Activated gamma-delta T cell treated with anti-CD3 and anti-CD28 coated beads, Interleukin-2, amount 50 U/mL, for 16 hours (primary cell): ENCODE results near the gene RPGRIP1L.

ENCODE experiments used
- DNase-seq: peaks from one replicate; pipeline ENCODE4 v3.0.0-alpha.2; 2020; ENCODE audit warnings: low read depth

Gene RPGRIP1L

DNA sequence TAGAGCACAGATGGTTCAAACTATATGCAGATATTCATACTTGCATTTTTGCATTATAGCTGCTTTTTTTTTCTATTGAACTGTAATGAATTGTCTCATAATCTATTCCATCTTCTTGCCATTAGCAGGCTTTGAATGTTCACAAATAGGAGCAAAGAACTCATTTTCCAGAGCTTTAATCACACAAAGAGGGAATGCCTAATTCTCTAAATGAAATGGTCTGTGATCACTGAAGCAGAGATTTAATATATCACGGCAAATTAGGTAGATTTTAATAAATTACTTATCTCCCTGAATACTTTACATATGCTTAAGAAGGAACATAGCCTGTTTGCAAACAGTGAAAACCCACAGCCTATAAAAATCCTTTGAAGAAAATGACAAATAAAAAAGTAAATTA, 103.0 kb downstream of the RPGRIP1L start:
- no peak for DNase-seq

DNA sequence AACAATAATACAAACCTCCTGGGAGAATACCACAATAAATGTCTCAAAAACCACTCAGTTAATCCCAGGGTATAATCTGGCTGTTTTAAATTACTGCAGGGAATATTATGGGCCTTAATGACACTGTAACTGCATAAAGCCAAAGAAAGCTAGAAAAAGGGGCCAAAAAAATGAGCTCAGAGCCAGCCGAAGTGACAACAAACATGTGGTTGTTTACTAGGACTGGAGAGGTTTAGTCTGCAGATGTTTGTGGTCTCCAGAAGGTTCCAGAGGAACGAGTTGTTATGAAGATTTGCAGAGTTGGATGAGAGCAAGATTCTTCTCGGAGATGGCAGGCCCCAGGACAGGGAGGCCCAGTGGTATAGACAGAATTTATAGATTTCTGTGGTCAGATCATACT, 103.5 kb downstream of the RPGRIP1L start:
- no peak for DNase-seq

DNA sequence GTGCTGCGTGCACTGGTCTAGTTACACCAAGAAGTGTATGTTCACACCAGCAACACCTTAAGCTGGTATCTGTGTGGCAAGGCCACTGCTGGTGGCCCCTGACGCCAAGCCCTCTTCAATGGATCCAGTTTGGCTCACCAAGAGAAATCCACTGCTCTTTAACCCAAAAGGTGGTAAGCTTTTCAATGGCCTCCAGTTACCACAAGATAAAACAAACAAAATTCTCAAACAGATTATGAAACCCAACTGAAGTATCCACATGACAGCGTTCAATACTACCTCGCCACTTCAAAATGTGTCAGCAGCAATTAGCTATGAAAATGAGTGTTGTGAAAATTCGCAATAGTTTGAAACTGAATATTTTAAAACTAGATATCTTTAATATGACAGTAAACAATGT, 104.1 kb downstream of the RPGRIP1L start:
- DNase-seq, result no peak

DNA sequence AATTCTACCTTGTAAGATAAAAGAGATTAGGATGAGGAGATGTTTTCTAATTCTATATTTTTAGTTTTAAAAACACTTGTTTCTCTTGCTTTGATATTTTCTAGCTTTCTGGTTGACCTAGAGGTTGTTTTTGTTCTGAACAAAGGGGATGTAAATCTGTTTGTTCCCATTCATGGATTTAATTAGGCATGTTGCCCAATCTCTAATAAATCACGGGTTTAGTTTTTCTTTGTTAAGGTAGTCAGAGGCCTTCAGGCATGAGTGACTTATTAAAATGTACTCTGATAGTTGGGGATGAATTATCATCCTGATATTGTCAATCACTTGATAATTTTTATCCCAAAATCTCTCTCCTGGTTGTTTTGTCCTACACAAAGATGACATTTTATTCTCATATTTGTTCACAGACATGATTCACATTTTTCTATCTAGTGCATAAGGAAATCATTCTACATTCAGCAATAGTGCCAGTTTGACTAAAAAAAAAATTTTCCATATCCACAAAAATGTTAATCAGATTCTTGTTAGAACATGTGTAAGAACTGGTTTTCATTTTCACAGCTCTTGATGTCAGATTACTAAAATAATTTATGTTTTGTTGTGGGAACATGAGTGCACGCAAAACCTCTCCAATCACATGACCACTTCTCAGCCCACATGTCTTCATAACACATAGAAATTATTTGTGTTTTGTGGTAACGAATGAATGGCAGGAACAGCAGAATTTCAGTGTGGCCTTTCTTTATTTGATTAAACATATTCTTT, 105.0 kb downstream of the RPGRIP1L start:
- DNase-seq, result no peak

DNA sequence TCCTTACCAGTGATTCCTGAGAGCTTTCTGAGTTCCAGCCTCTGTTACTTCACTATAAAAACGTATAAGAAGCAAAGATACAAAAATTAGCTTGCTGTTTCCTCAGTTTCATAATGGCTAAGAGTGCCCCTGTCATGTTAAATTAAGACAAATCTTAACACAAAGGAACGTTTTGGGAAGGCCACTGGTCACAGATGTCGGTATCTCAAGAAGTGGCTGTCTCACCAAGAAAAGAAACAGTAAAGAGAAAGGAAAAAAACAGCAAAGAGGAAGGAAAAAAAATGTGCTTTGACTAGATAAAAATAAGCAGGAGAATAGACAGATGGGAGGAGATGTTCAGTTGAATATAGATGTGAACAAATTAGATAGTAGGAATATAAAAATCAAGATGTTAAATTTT, 105.9 kb downstream of the RPGRIP1L start:
- no peak for DNase-seq

DNA sequence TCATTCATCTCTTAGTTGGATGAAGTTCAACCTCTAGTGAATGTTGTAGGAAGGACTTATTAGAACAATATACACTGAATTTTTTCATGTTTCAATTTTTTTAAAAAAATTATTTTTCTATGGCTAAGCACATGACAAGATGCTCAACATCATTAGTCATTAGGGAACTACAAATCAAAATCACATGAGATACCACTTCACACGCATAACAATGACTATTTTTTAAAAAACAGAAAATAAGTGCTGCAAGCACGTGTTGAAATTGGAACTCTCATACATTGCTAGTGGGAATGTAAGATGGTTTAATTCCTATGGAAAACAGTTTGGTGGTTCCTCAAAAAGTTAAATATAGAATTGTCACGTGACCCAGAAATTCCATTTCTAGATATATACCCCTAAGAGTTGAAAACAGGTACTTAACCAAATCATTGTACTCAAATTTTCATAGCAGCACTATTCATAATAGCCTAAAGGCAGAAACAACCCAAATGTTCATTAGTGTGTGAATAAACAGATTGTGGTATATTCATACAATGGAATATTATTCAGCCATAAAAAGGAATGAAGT, 115.5 kb downstream of the RPGRIP1L start:
- DNase-seq, result no peak

DNA sequence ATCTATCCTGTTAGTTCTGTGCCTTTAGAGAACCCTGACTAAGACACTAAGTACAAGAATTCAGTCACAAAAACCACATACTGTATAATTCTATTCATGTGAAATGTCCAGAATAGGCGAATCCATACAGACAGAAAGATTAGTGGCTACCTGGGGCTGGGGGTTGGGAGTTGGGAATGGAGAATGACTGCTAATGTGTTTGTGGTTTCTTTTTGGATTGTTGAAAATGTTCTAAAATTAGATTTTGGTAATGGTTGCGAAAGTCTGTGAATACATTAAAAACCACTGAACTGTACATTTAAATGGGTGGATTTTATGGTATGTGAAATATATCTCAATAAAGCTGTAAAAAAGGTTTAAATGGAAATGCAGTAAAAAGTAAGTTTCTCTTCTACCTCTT, 120.3 kb downstream of the RPGRIP1L start:
- DNase-seq, result no peak

DNA sequence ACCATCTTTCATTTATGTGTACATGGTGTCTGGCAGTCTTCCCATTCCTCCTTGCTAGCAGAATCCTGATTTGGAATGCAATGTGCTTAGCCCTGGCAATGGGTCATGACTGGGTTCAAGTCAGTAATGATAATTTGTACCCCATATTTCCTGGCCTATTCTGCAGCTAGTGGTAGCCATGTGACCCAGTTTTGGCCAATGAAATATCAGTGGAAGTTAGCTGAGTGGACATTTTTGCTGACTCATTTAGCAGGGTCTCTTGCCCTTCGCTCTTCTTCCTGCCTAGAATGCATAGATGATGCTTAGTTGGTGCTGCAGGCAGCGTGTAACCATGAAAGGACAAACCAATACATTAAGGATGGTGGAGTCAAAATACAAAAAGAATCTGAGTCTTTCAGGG, 121.9 kb downstream of the RPGRIP1L start:
- DNase-seq, result no peak

DNA sequence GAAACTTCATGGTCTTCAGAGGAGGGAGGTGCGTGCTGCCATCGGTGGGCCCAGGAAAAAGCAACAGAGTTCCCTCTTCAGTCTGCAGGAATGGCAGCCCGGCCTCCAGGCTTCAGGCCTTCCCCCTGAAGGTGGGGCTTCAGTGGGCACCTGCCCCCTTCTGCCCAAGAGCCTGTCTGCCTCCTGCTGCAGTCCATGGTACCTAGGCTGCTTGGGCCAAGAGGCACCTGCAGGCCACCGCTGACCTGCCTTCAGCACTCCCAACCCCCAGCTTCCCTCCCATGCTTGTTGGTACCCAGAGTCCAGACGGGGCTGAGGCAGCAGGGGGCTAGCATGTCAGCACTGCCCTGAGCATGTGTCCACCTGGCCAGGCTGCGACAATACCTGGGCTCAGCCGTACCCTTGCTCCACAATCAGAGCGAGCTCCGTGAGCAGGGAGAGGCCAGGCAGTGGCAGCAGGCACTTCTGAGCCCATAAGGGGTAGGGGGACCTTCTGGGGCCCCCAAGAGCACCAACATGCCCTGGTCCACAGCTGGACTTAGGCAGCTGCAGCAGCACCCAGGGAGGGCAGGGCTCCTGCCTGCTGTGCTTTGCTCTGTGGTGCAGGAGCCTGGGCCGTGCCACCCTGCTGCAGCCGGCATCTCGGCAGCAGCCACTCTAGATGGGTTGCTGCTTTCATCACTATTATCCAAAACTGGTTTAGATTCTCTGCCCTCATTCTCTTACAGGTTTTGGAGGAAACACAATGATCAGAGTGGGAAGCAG, 123.4 kb downstream of the RPGRIP1L start:
- DNase-seq, result no peak

DNA sequence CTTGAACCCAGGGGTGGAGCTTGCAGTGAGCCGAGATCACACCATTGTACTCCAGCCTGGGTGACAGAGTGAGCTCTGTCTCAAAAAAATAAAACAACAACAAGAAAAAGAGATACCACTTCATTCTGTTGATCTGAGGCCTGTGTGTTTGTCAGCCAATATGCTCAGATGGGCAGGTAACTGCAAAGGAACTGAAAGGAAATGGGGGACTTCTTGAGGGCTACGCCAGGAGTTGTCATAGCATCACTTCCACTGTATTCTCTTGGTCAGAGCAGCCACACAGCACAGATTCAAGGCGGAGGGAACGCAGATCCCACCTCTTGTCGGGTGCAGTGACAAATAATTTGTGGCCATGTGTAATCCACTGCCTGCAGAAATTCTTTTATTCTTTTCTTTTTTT, 126.8 kb downstream of the RPGRIP1L start:
- no peak for DNase-seq

DNA sequence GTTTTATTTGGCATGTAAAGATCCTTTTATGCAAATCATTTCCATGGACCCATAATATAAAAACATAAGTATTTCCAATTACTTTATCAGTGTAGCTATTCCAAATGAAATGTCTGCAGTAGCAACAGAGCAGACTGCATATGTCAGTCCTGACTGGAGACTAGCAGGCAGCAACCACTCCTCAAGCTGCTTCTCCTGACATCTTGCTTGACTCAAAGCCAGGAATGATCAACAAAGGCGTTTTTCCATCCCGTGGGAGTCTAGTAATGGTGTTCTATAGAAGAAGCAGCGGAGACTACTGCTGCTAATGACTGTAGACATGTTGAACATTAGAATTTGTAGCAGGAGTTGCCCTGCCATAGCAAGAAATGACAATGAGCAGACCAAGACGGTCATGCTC, 127.4 kb downstream of the RPGRIP1L start:
- DNase-seq, result no peak

DNA sequence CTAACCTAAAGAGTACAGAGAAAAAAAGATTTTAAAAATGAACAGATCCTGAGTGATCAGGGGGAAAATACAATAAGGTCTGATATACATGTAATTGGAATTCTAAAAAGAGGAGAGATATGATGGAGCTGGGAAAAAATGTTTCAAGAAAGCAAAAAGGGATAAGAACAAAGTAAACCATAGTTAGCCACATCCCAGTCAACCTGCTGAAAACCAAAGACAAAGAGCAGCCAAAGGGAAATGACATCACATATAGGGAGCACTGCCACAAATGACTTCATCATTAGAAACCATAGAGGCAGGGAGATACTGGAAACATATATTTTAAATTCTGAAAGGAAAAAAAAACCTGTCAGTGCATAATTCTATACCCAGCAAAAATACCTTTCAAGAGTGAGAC, 131.9 kb downstream of the RPGRIP1L start:
- DNase-seq, result no peak

DNA sequence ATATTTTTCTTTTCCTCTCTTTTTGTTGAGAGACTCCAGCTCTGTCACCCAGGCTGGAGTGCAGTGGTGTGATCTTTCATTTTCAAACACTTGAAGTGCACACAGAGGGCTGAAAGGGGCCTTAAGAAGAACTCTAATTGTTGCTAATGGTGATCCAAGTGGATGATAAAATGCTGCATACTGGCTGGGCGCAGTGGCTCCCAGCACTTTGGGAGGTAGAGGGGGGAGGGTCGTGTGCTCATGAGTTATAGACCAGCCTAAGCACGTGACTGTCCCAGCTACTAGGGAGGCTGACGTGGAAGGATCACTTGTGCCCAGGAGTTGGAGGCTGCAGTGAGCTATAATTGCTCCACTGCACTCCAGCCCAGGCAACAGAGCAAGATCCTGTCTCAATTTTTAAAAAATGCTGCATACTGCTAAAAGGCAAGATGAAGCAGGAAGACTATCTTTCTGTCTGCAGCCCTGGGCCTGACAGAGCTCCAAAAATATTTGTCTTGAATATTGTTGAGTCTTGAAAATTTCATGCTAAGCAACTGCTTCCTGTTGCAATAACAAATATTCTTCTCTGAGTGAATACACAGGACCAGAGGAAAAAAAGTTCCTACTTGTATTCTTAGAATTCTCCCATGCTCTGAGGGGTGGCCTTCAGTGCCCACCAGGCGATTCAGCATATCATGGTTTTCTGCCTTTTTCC, 137.0 kb downstream of the RPGRIP1L start:
- DNase-seq, result no peak

DNA sequence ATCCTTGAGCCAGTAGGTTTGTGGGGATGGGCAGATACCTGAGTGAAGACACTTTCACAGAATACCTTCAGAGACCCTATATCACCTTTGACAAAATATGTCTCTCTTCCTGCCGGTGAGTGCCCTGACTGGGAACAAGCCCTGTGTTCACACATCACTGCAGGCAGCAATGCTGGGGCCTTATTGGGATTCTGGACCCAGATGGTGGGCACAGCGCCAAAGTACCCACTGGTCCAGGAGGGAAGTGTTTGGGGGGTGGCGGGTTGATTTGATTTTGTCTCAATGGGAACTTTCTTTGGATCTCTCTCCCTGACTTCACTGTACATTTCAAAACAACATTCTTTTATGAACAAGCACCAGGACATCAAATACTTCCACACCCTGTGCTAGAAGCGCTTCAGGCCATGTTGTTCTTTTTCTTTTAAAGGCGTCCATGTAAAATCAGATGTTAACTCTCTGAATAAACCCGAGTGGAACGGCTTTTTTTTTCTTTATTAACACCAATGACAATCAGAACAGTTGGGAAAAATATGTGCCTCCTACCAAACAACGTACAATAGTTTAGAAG, 138.3 kb downstream of the RPGRIP1L start:
- no peak for DNase-seq

DNA sequence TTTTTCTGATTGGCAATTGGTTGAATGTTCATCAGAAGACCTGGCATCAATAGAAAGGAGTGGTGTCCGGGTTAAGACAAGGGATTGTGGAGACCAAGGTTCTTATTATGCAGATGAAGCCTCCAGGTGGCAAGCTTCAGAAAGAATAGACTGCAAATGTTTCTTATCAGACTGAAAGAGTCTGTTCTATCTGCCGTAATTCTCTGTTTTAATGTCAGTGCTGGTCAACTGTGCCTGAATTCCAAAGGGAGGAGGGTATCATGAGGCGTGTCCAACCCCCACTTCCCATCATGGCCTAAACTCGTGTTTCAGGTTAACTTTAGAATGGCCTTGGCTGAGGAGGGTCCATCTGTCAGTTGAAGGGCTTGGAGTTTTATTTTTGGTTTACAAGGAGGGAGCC, 140.2 kb downstream of the RPGRIP1L start:
- no peak for DNase-seq

DNA sequence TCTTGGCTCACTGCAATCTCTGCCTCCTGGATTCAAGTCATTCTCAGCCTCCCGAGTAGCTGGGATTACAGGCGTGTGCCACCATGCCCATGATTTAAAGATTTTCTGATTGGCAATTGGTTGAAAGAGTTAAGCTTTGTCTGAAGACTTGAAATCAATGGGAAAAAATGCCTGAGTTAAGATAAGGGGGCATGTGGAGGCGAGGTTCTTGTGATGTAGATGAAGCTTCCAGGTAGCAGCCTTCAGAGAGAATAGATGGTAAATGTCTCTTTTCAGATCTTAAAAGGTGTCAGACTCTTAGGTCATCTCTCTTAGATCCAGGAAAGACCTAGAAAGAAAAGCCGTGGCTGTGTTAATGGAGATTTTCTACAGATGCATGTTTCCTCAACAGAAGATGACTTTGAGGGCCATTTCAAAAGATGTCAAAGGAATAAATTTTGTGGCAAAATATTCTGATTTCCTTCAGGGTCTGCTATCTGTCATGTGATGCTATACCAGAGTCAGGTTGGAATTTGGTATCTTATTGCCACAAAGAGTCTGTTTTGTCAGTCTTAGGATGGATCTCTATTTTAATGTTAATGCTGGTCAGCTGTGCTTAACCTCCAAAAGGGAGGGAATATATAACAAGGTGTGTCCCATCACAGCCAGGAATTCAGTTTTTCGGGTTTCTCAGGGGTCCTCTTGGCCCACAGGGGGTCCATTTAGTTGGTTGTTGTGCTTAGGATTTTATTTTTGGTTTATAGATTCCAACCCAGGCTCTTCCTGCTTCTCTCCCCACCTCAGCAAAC, 142.4 kb downstream of the RPGRIP1L start:
- no peak for DNase-seq

DNA sequence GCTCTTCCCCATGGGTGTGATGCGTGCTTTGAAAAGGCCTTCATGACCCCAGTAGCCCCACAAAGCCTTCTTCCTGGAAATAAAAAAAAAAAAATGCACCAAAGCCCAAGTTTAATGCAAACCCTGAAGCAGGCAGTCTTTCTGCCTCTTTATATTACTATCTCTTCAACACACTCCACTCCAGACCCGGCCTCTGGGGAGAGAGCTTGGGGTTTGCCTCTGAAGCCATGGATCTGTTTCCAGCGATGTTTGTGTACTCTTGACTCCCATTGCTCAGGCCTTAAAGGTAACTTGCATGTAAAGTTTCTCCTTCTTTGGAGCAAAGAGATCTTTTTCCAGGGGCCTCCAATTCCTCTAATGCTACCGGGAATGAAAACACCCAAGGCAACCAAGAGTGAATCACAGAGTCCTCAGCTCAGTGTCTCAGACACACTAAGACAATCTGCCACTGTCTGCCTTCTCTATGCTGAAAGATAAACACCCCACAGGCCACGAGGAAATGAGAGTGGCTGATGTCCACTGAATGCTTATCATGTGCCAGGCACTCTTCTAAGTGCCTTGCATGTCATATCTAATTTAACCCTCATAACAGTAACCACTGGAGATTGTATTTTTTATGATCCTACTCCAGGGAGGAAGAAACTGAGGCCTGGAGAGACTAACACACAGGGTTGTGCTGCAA, 144.2 kb downstream of the RPGRIP1L start:
- no peak for DNase-seq

DNA sequence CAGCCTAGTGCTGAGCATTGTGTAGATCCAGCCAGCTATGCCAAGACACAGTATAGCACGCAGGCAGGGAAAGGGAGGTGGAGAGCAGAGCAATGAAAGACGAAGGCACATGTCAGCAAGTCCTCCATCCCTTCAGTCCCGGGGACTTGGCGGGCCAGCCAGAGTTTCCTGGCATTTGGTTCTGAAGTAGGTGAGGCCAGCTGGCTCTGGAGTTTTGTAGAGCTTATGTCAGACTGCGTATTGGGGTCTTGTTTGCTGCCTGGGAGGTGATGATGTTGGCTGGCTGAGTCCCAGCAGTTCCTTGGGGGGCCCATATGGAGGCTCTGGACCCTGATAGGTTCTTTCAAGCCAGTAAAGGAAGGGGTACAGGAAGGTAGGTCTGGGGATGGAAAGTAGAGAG, 144.9 kb downstream of the RPGRIP1L start:
- DNase-seq, result no peak

DNA sequence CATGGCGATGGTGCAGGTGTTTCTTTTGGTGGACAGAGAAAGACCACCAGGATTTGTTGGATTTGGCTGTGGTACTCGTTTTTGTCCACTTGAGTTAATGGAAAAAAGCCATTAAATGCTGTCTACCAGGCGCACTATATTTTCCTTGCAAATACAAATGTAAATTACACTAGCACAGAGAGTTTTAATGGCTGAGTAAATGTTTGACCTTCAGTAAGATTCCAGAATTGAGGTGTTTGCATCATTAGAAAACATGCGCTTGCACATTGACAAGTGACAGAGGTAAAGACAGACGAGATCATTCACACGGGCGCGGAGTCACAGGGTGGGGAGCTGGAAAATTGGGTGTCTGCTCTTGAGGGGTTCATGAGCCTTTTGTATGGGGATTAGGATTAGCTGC, 147.1 kb downstream of the RPGRIP1L start:
- DNase-seq, result no peak

DNA sequence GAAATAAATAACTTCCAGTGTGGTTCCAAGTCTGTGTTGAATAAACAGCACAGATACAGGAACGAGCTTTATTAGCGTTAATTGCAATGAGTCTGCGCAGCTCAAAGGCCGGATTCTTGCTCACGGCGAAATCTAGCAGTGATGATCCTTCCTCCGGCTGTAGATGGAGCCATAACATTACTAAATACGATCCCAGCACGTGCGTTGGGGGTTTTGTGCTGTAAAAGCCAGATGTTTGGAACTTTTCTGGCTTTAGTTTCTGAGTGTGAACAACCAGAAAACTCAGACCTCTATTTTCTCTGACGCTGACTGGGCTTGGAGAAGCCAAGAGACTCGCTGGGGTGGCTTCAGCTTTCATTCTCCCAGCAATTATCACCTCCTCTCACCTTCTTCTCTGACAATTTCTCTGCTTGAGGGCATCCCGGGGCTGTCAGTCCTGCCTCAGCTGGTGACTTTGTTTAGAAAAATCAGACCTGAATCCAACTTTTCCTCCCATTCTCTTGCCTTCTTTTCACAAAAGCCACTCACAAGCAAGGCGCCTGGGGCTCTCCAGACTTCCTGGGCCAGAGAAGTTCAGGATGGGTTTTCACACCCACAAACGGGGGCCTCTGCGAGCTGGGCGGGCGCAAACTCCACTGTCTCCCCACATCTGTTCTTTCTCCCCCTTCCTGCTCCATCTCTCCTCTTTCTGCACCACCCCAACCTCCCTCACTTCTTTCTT, 153.5 kb downstream of the RPGRIP1L start:
- DNase-seq, result peak; percentile 18
